Measurements from ENCODE around the gene PCDH1. TPM values are rescaled to one million over a fixed set of nuclear protein-coding genes. Genes with fewer than 3 reads are reported as not detected.

PCDH1 gene
- total and polyA plus RNA-seq, 2 of the 8 experiments (the other 6 are each of a cell fraction or from before 2014, with no cell fraction given): 101 to 102 TPM

DNA sequence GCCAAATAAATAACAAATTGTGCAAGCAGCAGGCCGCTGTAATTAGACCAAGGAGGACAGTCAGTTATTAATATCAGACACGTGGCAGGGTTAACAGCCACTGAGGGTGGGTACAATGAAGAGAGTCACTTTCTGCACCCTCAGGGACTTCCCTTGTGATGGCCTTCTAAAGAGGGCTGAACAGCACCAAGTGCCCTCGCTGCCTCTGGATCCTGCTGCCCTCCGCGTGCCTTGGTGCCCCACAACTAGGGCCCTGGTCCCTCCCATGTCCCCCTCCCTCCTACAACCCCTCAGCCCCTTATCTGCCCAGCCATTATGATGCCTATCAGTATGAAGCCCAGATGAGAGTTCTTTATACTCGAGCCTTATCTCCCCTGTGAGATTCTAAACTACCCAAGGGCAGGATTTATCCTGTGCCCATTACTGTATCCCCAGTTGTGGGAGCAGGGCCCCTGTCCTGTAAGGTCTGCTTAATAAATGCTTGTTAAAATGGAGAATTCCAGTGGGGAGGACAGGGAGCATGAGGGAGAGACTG, 37.3 kb downstream of the PCDH1 start:
- DNase-seq (ENCODE audit: low read depth in 1 of 2, low spot score in 2 of 2) (no peak), FAIRE-seq (no peak)
- H3K27me3 ChIP-seq (replicated peaks in 1 of 4; ENCODE audit: control insufficient read depth in 3 of 4, extremely low read depth in 1 of 4, insufficient read depth in 3 of 4, low read length in 3 of 4): no peaks in the 10 kb centered on the region
- H3K4me1 ChIP-seq (replicated peaks in 1 of 4; ENCODE audit: control insufficient read depth in 3 of 4, insufficient read depth in 4 of 4, low read length in 3 of 4): peaks cover 56 to 84% (median 69%) of the 10 kb centered on the region in 4 experiments
- no peaks in the 10 kb centered on the region for H3K9me3 ChIP-seq (ENCODE audit: insufficient read depth in 2 of 2, low read depth in 1 of 2, low read length in 1 of 2)
- 76% methylated on average over 6 of the region's 6 CpGs; no CpG with 5 or more reads in 1 of the 2 experiments for WGBS, 2 experiments (ENCODE audit: extremely low coverage in 1 of 2, insufficient coverage in 1 of 2, insufficient read length in 1 of 2, insufficient replicate concordance in 2 of 2, low coverage in 1 of 2, low lambda C conversion rate in 2 of 2, missing lambda C conversion rate in 1 of 2)
- H4K8ac ChIP-seq (ENCODE audit: extremely low read depth, insufficient read depth, low read length): no peak overlapping the region
- H3K4me3 ChIP-seq (ENCODE audit: extremely low read depth in 1 of 4, insufficient read depth in 2 of 4, low read depth in 3 of 4, low read length in 4 of 4): no peak overlapping the region
- H3K27ac ChIP-seq (ENCODE audit: low read depth, low read length): peak overlapping the region; percentile 78
- H3K4me2 ChIP-seq (ENCODE audit: insufficient read depth in 1 of 2, low read depth in 2 of 2, low read length in 2 of 2): peak overlapping the region in 1 of 2 experiments; percentile 77; a peak in 1 of 4 replicates
- ChIA-PET CTCF (ENCODE audit: partially characterized antibody) (interaction anchor here (1.5 to 17.3 kb wide), 9 partner anchors 11 to 100 kb away, joined by 4 to 273 read pairs (median 37); partner anchors contain the start of gene PCDH1), POLR2A (ENCODE audit: partially characterized antibody) (interaction anchor here (0.6 to 7.9 kb wide), 11 partner anchors 8 to 204 kb away, joined by 3 to 121 read pairs (median 18); partner anchors contain the start of genes HDAC3, PCDH1 and RELL2)
- no peak overlapping the region for H3K14ac ChIP-seq (ENCODE audit: insufficient read length)
- peak overlapping the region; percentile 7 for H4K5ac ChIP-seq (ENCODE audit: insufficient read length, low read depth, low read length)
- no peak overlapping the region for H3K56ac ChIP-seq (replicated peaks; ENCODE audit: insufficient read length, low read depth, low read length)
- peak overlapping the region; percentile 89 for H3K18ac ChIP-seq (ENCODE audit: extremely low read depth, low read length)
- no peaks in the 10 kb centered on the region for H3K79me2 ChIP-seq (ENCODE audit: control insufficient read depth in 1 of 2, insufficient read depth in 2 of 2, low read length in 2 of 2)
- TF ChIP-seq TEAD4 (IDR thresholded peaks at IDR 0.05; ENCODE audit: low read depth, low read length) (no peak), SRF (IDR thresholded peaks at IDR 0.05; ENCODE audit: low read depth, low read length) (no peak), KDM5A (IDR thresholded peaks at IDR 0.05; ENCODE audit: low read length) (no peak), TAF7 (optimal IDR thresholded peaks at IDR 0.05; ENCODE audit: borderline replicate concordance, low read depth, low read length) (no peak), RAD21 (IDR thresholded peaks at IDR 0.05 in 1 of 2, conservative IDR thresholded peaks at IDR 0.05 in 1 of 2; ENCODE audit: low read depth in 2 of 2, low read length in 2 of 2) (no peak), CHD2 (IDR thresholded peaks at IDR 0.05; ENCODE audit: low read length) (no peak), BCL11A (IDR thresholded peaks at IDR 0.05; ENCODE audit: low read depth in 2 of 2, low read length in 2 of 2) (no peak), SIX5 (IDR thresholded peaks at IDR 0.05; ENCODE audit: low read depth, low read length) (no peak), GABPA (IDR thresholded peaks at IDR 0.05; ENCODE audit: borderline replicate concordance, insufficient read depth, low read length) (no peak)
- H4K91ac ChIP-seq (replicated peaks; ENCODE audit: insufficient read length, low read length): peak overlapping the region; percentile 91
- H3K9ac ChIP-seq (replicated peaks in 1 of 4; ENCODE audit: extremely low read depth in 1 of 4, low read depth in 3 of 4, low read length in 3 of 4): peak overlapping the region in 2 of 4 experiments; percentile 23 to 32; a peak in 3 of 7 replicates
- H2BK20ac ChIP-seq (ENCODE audit: low read length): peak overlapping the region; percentile 27
- H3K23me2 ChIP-seq (ENCODE audit: low read depth, low read length): no peaks in the 10 kb centered on the region; the same call in 1 of the 2 replicates
- H2BK5ac ChIP-seq (ENCODE audit: low read depth, low read length): peak overlapping the region; percentile 94
- H3K36me3 ChIP-seq (ENCODE audit: control insufficient read depth in 2 of 4, insufficient read depth in 4 of 4, low read length in 3 of 4): no peaks in the 10 kb centered on the region
- no peak overlapping the region for H2BK15ac ChIP-seq (ENCODE audit: low read length)
- no peaks in the 10 kb centered on the region for H4K20me1 ChIP-seq (replicated peaks in 1 of 2; ENCODE audit: control insufficient read depth in 1 of 2, insufficient read depth in 2 of 2, low read length in 2 of 2)
- H2AK5ac ChIP-seq (ENCODE audit: low read depth, low read length): peak overlapping the region; percentile 100
- peak overlapping the region; percentile 98 for H2BK12ac ChIP-seq (ENCODE audit: low read depth, low read length)
- H3K23ac ChIP-seq (ENCODE audit: insufficient read length): no peak overlapping the region
- H3K79me1 ChIP-seq (ENCODE audit: low read depth, low read length): no peaks in the 10 kb centered on the region; the same call in 1 of the 2 replicates
- peak overlapping the region; percentile 25 for H3K4ac ChIP-seq (replicated peaks; ENCODE audit: insufficient read length, low read depth, low read length)
- H2BK120ac ChIP-seq (replicated peaks; ENCODE audit: low read depth, low read length): peak overlapping the region; percentile 12
- H2AFZ ChIP-seq (ENCODE audit: low read length): no peak overlapping the region

All from H1 (cell line).